ENCODE measurements around the gene RASA3.
"Not testable (repeated sequence)": the region's sequence is repeated elsewhere in the genome, so short reads cannot be mapped to it uniquely, and the experiment has no call there.

Gene RASA3

GRCh38 chr13:113996081-113996911 is 136.1 kb downstream of the RASA3 start:
- DNase-seq: no peak

DNA sequence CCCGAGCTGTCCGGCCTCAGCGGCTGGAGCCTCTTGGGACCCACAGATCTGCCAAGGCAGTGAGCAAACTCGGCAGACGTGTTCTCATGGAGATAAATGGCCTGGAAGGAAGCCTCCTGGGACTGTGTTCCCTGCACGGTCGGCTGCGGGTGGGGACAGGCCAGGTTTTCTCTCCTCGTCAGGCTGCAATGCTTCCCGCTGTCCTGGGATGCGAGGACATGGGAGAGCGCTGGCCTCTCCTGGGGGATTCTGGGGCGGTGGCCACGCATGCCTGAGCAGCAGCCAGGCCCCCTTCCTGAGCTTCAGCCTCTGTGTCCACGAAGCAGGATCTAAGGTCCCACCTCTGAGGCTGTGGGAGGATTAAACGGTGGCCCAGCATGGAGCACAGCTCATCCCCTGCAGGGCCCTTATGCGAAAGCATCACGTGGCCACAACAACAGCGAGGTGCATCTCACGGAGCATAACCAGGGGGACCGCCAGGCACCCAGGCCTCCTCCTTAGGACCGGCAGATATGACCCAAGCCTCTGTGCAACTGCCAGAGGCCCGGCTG is 137.3 kb downstream of the RASA3 start:
- DNase-seq: no peak

- no peak for DNase-seq
These were observed 140.0 kb downstream of the RASA3 start for GRCh38 chr13:113992276-113993005.

GRCh38 chr13:113991676-113992179 is 140.7 kb downstream of the RASA3 start:
- no peak for DNase-seq

- no peak for DNase-seq
These were observed 141.2 kb downstream of the RASA3 start for GRCh38 chr13:113991191-113991669.

DNA sequence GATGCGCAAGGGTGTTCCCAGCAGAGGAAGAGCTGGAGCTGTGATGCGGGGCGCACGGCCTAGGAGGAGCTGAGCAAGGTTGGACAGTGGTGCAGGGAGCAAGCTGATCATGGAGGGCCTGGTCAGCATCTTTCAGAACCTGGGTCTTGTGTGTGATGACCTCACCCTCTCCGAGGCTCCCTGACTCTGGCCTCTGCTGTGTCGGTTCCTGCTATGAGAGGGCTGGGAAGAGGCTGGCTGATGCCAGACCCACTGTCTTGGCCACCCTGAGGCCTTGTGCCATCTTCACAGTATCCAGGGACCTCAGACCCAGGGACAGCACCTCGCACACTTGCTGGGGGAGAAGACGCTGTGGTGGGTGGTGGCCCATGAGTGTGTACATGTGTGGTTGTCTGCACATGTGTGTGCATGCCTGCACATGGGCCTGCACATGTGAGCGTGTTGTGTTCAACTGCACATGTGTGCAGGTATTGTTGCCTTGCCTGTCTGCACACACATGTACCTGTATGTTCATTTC is 142.0 kb downstream of the RASA3 start:
- DNase-seq: no peak

DNA sequence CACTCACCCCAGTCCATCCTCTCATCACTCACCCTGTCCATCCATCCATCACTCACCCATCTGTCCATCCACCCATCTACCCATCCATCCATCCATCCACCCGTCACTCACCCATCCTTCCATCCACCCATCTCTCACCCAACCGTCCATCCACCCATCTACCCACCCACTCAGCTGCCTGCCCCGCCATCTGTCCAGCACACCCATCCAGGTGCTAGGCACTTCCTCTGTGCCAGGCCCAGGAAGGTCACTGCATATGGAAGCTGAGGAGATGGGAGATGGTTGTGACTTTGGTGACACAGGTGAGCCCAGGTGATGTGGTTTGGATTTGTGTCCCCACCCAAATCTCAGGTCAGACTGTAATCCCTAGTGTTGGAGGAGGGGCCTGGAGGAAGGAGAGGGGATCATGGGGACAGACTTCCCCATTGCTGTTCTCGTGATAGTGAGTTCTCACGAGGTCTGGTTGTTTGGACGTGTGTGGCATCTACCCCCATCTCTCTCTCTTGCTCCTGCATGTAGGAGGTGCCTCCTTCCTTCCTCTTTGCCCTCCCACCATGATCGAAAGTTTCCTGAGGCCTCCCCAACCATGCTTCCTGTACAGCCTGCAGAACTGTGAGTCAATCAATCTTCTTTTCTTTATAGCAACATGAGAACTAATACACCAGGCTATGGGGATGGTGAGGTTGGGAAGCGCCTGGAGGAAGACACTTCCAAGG is 142.7 kb downstream of the RASA3 start:
- DNase-seq: no peak

GRCh38 chr13:113988859-113989258 is 143.6 kb downstream of the RASA3 start:
- not testable (repeated sequence) for DNase-seq

- no peak for DNase-seq
These were observed 150.1 kb downstream of the RASA3 start for GRCh38 chr13:113982296-113982661.

DNA sequence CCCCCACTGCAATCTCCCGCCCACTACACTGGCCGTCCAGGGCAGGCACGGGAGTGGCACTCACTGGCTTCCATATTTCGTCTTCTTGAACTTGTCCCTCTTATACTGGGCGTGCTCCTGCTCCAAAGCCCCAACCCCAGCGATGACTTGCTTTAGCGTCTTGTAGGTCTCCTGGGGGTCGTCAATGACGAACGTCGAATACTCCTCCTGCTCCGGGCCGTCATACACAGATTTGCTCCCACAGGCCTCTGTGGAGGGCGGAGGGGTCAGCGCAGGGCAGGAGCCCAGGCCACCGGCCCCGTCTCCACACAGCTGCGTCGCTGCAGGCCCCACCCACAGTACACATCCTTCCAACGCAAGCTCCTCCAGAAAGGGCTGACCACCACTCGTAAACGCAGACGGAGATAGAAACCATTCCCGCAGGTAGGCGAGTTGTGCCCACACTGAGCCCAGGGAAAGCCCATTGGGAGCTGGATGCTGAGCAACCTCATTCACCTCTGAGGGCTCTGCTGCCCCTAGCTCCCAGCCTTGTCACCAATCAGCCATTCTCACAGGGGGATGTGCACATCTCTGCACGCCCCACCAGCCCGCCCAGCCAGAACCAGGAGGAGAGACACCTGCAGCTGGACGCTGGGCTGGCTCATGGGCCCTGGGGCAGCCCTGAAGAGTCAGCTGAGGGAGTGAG is 150.7 kb downstream of the RASA3 start:
- DNase-seq: no peak

- DNase-seq: peak; percentile 94 to 98
These were observed 151.2 kb downstream of the RASA3 start for GRCh38 chr13:113981194-113981605.

- peak in 1 of 2 experiments; percentile 20 for DNase-seq
These were observed 151.8 kb downstream of the RASA3 start for GRCh38 chr13:113980489-113981064.

DNA sequence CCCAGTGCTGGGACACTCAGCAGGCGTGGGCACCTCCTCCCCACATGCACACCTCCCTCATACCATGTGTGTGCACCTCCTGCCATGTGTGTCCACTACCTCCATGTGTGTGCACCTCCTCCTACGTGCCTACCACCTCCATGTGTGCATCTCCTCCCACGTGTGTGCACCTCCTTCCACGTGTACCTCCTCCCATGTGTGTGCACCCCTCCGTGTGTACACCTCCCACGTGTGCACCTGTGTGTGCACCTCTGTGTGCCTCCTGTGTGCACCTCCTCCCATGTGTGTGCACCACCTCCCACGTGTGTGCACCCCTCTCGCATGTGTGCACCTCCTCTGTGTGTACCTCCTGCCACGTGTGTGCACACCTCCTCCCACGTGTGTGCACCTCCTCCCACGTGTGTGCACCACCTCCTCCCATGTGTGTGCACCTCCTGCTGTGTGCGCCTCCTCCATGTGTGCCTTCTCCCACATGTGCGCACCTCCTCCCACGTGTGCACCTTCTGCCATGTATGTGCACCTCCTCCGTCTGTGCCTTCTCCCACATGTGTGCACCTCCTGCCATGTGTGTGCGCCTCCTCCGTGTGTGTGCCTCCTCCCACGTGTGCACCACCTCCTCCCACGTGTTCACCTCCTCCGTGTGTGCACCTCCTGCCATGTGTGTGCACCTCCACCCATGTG is 152.5 kb downstream of the RASA3 start:
- DNase-seq: no peak

- no peak for DNase-seq
These were observed 153.5 kb downstream of the RASA3 start for GRCh38 chr13:113978741-113979481.

DNA sequence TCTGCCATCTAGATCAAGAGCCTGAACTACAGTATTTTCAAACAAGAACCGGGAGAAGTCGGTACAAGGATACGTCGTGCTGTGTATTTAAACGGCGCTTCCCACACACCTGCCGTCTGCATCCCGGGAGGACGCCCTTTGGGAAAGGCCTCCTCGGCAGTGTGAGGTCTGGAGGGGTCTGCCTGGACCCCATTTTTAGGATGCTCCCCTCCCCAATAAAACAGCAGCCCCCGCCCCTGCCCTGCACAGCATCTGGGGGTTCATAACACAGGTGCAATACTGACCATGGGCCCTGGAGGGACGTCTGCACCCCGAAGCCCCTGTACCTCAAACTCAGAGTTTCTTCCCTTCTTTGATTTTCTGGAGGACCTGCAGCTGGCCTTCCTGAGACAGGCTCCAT is 154.4 kb downstream of the RASA3 start:
- no peak for DNase-seq

- DNase-seq: no peak
These were observed 155.4 kb downstream of the RASA3 start for GRCh38 chr13:113976711-113977684.

DNA sequence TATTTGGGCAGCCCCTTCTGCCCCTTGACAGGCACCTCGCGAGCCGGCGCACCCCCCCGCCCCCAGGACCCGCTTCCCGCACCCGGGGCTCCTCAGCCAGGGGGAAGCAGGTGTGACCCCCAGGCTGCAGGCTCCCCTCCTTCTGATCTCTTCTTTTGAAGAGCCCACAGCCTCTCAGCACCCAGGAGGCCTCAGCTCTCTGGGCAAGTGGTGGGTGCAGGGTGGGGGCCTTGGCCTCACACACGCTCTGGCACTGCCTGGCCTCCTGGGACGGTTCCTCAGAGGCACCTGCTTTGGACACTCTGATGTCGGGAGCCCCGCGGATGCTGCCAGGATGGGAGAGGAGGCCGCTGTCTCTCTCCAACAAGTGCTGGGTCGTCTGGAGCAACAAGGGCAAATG is 157.0 kb downstream of the RASA3 start:
- DNase-seq: no peak

- DNase-seq: no peak
These were observed 157.8 kb downstream of the RASA3 start for GRCh38 chr13:113974304-113975281.

Data from NCI-H2081 (cell line).